ENCODE results near the gene ADAM12. TPM values are rescaled to one million over a fixed set of nuclear protein-coding genes. Genes with fewer than 3 reads are reported as not detected.

The ADAM12 gene
- polyA plus RNA-seq, 1 experiment: 8.6 TPM

GRCh38 chr10:126186766-126187165, 201.5 kb downstream of the ADAM12 start:
- Histone ChIP-seq H3K4me3 (ENCODE audit: low read depth, low read length) (no peak overlapping the region), H3K36me3 (ENCODE audit: control insufficient read depth, insufficient read depth, low read length) (no peaks in the 10 kb centered on the region), H3K27me3 (ENCODE audit: control insufficient read depth, insufficient read depth, low read length) (no peaks in the 10 kb centered on the region)
- POLR2A ChIA-PET: no interaction called here
- CTCF ChIA-PET: interaction anchor here (1.2 kb wide), 1 partner anchor 32 kb away, joined by 3 read pairs; no protein-coding TSS in a partner anchor
- DNase-seq (ENCODE audit: low read depth): no peak
- no peak for TF ChIP-seq CTCF (IDR thresholded peaks at IDR 0.05; ENCODE audit: insufficient read depth, low read depth, low read length)

GRCh38 chr10:126185676-126186447, 202.4 kb downstream of the ADAM12 start:
- DNase-seq (ENCODE audit: low read depth): no peak
- ChIA-PET POLR2A (no interaction called here), CTCF (no interaction called here)
- H3K36me3 ChIP-seq (ENCODE audit: control insufficient read depth, insufficient read depth, low read length): no peaks in the 10 kb centered on the region
- H3K4me3 ChIP-seq (ENCODE audit: low read depth, low read length): no peak overlapping the region
- no peak for TF ChIP-seq CTCF (IDR thresholded peaks at IDR 0.05; ENCODE audit: insufficient read depth, low read depth, low read length)
- no peaks in the 10 kb centered on the region for H3K27me3 ChIP-seq (ENCODE audit: control insufficient read depth, insufficient read depth, low read length)

- POLR2A ChIA-PET: no interaction called here
- H3K27me3 ChIP-seq (ENCODE audit: control insufficient read depth, insufficient read depth, low read length): no peaks in the 10 kb centered on the region
- CTCF ChIA-PET: no interaction called here
- H3K36me3 ChIP-seq (ENCODE audit: control insufficient read depth, insufficient read depth, low read length): no peaks in the 10 kb centered on the region
- no peak for TF ChIP-seq CTCF (IDR thresholded peaks at IDR 0.05; ENCODE audit: insufficient read depth, low read depth, low read length)
- no peak overlapping the region for H3K4me3 ChIP-seq (ENCODE audit: low read depth, low read length)
- DNase-seq (ENCODE audit: low read depth): no peak
Observed at GRCh38 chr10:126181626-126182025, 206.7 kb downstream of the ADAM12 start.

GRCh38 chr10:126179637-126180036, 208.6 kb downstream of the ADAM12 start:
- H3K36me3 ChIP-seq (ENCODE audit: control insufficient read depth, insufficient read depth, low read length): no peaks in the 10 kb centered on the region
- no peak for DNase-seq (ENCODE audit: low read depth)
- ChIA-PET POLR2A (no interaction called here), CTCF (no interaction called here)
- no peak for TF ChIP-seq CTCF (IDR thresholded peaks at IDR 0.05; ENCODE audit: insufficient read depth, low read depth, low read length)
- H3K4me3 ChIP-seq (ENCODE audit: low read depth, low read length): no peak overlapping the region
- H3K27me3 ChIP-seq (ENCODE audit: control insufficient read depth, insufficient read depth, low read length): no peaks in the 10 kb centered on the region

GRCh38 chr10:126177417-126178030, 210.8 kb downstream of the ADAM12 start:
- H3K4me3 ChIP-seq (ENCODE audit: low read depth, low read length): no peak overlapping the region
- H3K27me3 ChIP-seq (ENCODE audit: control insufficient read depth, insufficient read depth, low read length): no peaks in the 10 kb centered on the region
- no peak for DNase-seq (ENCODE audit: low read depth)
- H3K36me3 ChIP-seq (ENCODE audit: control insufficient read depth, insufficient read depth, low read length): no peaks in the 10 kb centered on the region
- CTCF ChIA-PET: interaction anchor here (0.9 kb wide), 1 partner anchor 123 kb away, joined by 5 read pairs; no protein-coding TSS in a partner anchor
- POLR2A ChIA-PET: no interaction called here
- no peak for TF ChIP-seq CTCF (IDR thresholded peaks at IDR 0.05; ENCODE audit: insufficient read depth, low read depth, low read length)
